IPS-NIHi7 (cell line): ENCODE measurements around the gene RHBDD3.

Experiments
- DNase-seq: peaks from one replicate; pipeline ENCODE4 v3.0.0; 2012; ENCODE audit warnings: mixed read lengths; ENCODE audit errors: extremely low spot score

The RHBDD3 gene

DNA sequence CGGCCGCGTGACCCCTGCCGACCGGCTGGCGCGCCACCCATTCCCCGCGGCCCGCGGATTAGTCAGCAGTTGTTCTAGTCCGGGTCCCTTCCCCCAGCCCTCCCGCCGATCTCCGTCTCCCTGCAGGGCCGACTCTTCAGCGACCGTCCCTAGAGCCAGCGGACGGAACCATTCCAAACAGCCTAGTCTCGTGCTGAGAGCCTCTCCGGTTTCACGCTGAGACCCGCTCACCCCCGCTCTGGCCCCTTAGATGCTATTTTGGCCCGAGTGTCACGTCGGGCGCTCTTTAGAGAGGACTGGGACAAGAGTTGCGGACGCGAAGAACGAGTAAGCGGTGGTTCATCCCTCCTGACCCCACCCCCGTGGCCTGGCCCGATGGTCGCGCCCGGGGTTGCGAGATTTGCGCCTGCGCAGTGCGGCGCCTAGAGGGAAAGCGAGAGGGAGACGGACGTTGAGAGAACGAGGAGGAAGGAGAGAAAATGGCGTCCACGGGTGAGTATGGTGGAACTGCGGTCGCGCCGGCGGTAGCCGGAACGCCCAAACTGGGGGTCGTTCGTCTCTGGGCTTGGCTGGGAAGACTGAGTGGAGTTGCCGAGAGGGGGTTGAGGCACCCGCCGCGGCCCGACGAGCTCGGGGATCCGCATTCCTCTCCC is at the start of gene RHBDD3, which contains the start of gene EWSR1:
TSS of gene RHBDD3 (minus strand) at position 124 of the 653 bp plus-strand sequence. CDS start 2,355 bp downstream, outside the sequence.
TSS of gene EWSR1 (plus strand) at position 411 of the 653 bp plus-strand sequence. CDS start at position 480, 69 bp downstream.
- DNase-seq: peak; percentile 93

DNA sequence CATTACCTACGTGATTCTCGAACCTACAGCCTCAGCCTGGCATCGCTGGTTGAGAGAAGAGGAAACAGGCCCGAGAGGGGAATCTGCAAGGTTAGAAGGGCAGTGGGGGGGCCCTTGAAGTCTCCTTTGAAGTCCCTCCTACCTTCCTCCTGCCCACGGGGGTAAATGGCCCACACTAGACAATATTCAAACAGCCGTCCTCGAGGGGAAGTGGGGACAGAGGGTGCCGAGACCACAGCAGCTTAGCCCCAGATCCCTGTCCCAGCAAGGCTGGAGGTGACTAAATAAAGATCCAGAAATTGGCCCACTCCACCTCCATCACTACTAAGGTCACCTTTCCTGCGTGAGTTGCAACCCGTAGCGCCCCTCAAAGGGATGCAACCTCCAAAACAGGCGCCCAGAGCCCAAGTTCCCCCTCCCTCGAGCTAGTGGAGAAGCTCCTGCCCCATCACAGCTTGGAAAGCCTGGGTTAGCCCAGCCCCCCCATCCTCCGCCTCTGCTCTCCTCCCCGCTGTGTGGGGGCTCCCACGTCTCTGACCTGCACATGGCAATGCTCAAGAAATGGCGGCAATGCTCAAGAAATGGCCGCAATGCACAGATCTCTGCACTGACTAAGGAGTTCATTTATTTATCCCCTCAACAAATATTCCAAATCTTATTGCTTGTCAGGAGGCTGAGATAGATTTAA is 48.5 kb upstream of the RHBDD3 start:
- no peak for DNase-seq

DNA sequence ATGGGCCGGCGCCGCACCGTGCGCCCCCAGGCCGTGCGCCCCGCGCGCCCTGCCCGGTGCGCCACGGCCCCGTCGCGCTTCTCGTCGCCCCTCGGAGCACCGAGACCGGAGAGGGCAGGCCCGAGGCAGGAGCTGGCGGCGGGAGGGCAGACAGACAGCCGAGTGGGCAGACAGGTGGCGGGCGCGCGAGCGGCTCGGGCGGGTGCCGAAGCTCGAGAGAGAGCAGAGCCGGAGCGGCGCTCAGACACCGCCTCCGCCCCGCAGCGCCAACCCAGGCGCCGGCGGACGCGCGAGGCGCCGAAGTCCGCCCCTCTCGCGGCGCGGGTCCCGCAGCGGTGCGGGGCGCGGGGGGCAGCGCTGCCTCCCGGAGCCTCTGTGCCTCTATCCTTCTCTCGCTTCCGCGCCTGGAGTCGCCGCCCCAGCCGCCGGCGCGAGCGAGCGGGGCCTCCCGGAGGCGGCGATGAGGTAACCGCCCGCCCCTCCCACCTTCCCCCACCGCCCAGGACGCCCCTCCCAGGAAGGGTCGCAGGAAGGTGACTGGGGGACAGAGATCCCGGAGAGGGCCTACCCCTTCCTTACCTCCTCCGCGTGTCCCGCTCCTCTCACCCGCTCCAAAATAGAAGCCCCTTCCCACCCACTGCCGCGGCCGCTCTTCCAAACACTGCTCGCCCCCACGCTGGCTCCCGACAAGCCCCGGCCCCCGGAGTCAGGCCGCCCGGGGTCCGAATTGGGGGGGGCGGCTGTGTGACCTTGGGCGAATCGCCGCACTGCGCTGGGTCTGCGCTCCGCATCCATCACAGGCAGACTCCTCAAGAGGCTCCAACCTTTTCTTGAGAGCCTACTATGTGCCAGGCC is 47.7 kb upstream of the RHBDD3 start, which contains the start of gene RASL10A:
TSS of gene RASL10A (minus strand) at position 412 of the 855 bp plus-strand sequence. CDS start 451 bp downstream, outside the sequence.
- DNase-seq: peak; percentile 76

DNA sequence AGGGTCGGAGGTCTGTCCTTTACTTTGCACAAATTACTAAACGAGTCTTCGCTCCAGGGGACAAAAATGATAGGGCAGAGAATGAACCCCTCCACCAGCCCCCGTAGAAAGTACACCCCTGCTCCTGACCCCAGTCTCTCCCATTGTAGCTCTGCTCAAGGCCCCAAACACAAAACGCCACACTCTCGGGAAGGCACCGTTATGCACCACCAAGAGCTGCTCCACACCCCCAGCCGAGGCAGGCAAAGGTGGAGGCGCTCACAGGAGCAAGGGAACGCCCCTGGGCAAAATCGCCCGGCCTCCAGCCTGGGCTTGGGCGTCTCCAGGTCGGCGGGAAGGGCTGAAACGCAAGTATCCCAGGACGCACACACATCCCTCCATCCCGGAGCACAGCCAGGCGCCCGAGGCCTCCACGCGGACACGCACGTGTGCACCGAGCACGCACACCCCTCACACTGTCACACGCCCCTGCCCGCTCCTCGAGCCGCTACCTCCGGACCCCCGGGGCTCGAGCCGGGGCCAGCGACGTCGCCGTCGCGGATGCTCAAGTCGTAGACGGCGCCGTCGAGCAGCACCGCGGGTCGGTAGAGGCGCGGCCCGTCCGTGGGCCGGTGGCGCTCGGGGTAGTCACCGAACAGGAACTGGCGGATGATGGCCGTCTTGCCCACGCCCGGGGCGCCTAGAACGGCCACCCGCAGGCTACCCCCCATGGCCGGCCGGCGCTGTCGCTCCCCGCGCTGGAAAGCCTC is 46.9 kb upstream of the RHBDD3 start:
- DNase-seq: no peak

DNA sequence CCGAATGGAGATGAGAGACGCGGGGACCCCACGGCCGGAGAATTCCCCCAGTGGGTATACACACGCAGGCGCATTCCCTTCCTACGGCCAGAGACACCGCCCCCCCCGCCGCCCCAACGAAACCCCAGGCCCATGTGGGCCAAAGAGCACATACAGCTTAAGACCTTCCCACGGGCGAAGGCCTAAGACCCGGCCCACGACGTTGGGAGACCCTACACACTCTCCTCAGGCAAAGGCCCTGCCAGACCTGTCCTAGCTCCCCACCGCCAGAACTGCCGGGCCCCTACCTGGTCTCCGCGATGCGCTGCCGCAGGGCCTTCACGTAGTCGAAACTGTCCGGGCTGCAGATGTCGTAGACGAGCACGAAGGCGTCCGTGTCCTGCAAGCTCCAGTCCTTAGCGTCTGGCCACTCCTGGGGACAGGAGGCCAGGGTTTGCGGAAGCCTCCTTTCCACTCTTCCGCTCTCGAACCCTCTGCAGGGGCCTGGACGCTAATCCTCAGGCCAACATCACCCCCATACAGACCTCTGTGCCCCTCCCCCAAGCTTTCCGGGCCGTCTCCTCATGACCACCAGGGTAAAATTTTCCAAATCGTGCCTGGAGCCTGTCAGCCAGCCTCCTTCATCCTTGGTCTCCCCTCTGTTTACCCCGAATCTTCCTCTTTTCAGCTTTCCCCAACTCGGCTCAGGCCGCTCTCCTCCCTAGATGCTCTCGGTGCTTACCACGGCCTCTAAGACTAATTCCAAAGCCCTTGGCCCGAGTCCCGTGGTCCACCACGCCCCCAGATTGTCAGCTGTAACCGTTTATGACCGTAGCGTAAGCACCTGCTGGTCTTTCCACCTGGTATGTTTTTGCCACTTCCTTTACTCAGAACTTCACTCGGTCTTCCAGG is 46.0 kb upstream of the RHBDD3 start:
- no peak for DNase-seq

DNA sequence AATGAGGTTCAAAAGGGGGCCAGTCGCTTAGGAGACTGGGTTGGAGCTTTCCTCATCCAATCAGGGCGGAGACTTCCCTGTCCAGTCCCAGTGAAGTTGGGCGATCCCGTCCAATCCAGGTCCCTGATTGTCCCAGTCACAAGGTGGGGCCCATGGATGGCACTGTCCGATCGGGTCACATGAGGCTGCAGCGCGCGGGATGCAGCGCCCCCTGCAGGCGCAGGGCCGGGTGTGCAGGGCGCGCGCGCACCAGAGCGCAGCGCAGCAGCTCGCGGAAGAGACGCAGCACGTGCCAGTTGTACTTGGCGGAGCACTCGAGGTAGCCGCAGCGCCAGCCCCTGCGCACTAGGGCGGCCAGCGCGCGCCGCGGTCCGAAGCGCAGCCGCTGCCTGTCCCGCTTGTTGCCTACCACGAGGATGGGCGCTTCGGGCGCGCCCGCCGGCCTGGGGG is 45.4 kb upstream of the RHBDD3 start:
- peak; percentile 91 for DNase-seq

DNA sequence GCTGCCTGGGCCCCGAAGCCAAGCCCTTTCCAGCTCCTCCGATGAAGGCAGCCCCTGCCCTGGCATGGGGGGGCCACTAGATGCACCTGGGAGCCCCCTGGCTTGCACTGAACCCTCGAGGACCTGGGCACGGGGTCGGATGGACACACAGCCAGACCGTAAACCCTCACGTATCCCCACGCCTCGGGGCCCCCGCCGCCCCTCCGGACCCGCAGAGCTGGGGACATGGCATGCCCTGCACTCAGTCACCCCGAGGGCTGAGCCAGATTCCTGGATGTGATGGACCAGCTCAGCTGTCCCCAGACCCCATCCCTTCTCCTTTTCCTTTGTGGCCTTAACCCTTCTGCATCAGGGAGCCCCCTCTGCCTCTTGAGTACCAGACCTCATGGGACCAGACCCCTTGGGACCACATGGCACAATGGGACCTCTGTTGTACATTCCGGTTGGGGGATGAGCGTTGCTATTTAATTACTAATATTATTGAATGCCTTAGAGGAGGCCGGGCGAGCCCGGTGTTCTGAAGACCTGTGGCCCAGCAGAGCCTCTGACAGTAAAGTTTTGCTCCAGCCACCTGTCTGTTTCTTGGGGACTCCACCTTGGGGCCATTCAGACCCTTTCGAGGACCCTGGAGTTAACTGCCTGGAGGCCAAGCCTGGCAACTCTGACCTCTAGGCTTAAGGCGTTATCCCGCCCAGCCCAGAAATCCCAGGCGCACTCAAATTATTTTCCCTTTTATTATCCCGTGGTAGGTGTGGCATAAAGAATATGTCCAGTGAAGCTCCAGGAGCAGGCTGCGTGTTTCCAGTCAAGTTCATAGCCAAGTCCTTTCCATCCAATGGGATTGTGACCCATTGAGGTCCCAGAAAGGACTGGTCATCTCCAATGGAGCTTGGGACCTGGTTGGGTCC is 44.7 kb upstream of the RHBDD3 start:
- DNase-seq: no peak

DNA sequence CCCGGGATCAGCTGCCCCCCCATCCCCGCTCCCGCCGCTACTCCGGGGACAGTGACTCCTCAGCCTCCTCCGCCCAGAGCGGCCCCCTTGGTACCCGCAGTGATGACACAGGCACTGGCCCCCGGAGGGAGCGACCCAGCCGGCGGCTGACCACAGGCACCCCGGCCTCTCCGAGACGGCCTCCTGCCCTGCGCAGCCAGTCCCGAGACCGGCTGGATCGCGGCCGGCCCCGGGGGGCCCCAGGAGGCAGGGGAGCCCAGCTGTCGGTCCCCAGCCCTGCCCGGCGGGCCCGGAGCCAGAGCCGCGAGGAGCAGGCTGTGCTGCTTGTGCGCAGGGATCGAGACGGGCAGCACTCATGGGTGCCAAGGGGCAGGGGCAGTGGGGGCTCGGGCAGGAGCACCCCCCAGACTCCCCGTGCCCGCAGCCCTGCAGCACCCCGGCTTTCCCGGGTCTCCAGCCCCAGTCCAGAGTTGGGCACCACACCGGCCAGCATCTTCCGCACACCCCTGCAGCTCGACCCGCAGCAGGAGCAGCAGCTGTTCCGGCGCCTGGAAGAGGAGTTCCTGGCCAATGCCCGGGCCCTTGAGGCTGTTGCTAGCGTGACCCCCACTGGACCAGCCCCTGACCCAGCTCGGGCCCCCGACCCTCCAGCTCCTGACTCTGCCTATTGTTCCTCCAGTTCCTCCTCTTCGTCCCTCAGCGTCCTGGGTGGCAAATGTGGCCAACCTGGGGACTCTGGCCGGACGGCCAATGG is 43.9 kb upstream of the RHBDD3 start:
- DNase-seq: no peak

DNA sequence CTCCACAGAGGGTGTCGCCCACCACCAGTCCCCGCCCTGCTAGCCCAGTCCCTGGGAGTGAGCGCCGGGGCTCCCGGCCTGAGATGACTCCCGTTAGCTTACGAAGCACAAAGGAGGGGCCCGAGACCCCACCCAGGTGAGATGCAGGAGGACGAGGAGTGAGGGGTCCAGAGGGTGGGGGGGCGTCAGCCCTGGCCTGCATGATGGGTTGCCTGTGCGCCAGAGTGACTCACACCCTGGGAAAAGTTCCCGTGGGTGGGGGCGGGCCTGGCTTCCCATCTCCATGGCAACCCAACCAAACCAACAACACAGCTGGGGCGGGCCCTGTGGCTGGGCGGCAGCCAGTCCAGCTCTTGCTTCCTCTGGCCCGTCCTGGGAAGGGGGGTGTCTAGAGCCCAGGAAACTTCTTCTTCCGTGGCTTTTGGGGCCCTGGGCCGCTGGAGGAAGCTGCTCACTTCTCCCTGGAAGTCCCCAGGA is 43.1 kb upstream of the RHBDD3 start:
- peak; percentile 85 for DNase-seq

DNA sequence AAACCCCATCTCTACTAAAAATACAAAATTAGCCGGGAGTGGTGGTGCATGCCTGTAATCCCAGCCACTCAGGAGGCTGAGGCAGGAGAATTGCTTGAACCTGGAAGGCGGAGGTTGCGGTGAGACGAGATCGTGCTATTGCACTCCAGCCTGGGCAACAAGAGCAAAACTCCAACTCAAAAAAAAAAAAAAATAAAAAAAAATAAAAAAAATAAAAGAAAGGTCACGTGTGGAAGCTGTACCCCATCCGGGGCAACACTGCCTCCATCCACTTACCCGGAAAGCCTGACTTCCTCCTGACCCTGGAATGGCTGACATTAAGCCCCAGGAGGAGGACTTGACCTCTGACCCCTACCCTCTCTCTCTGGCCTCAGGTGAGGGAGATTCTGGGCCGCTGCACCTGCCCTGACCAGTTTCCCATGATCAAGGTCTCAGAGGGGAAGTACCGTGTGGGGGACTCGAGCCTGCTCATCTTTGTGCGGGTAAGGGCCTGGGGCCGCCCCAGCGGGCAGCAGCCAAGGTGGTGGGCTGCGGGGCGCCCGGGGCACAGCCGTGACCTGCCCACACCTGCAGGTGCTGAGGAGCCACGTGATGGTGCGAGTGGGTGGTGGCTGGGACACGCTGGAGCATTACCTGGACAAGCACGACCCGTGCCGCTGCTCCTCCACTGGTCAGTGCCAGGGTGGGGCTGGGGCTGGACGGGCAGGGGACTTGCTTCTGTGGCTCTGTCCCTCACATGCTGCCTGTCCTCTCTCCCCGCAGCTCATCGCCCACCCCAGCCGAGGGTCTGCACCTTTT is 42.5 kb upstream of the RHBDD3 start:
- no peak for DNase-seq

DNA sequence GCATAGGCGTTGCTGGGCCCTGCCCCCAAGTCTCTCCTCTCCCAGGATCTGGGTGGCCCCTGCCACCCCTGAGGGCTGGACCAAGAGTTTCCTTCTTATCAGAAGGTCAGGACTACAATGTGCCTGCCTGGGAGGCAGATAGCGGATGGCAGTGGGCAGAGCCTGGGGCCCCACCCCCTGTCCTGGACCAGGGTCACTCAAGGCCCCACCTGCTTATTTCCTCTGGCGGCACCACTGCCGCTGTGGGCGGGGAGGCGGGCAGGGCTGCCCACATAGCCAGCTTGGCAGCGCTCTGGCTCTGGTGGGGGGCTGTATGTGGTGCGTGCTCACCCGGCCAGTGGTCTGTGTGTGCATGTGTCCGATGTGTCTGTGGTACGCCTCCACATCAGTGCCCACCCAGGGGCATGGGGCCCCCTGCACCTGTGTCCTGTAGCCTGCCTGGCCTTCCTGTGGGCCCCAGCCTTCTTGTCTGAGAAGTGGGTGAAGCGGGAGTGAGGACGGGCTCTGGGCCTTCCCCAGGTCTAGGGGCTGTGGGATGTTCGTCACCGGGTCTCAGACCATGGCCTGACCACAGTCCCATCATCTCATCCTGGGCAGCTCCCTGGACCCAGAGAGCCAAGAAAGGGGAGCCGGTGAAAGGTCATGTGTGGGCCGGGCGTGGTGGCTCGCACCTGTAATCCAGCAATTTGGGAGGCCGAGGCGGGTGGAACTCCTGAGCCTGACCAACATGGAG is 41.7 kb upstream of the RHBDD3 start:
- no peak for DNase-seq

DNA sequence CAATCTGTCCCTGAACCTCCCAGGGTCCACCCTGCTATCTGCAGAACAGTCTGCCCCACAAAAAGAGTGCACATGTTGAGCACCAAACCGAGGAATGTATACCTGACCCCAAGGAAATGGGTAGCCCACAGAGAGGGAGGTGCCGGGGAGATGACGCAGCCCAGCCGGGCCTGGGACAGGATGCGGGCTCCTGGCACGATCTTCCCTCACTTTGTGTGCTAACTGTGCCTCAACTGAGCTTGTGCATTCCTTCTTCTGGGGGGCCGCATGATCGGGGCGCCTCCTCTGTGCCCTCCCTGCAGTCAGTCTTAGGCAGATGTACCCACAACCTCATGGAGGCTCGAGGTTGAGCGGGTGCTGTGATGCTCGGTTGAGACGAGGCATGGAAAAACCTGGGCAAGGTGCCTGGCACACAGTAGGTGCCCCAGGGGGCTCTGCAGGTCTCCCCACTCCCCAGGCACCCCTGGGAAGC is 41.0 kb upstream of the RHBDD3 start:
- DNase-seq: no peak

DNA sequence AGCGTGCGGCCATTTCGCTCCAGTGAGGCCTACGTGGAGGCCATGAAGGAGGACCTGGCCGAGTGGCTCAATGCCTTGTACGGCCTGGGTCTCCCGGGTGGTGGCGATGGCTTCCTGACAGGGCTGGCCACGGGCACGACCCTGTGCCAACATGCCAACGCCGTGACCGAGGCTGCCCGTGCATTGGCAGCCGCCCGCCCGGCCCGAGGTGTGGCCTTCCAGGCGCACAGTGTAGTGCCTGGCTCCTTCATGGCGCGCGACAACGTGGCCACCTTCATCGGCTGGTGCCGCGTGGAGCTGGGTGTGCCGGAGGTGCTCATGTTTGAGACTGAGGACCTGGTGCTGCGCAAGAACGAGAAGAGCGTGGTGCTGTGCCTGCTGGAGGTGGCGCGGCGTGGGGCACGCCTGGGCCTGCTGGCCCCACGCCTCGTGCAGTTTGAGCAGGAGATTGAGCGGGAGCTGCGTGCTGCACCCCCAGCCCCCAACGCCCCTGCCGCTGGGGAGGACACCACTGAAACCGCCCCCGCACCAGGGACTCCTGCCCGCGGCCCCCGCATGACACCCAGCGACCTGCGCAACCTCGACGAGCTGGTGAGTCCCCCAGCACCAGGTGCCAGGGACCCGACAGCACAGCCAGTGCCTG is 40.5 kb upstream of the RHBDD3 start:
- DNase-seq: no peak

DNA sequence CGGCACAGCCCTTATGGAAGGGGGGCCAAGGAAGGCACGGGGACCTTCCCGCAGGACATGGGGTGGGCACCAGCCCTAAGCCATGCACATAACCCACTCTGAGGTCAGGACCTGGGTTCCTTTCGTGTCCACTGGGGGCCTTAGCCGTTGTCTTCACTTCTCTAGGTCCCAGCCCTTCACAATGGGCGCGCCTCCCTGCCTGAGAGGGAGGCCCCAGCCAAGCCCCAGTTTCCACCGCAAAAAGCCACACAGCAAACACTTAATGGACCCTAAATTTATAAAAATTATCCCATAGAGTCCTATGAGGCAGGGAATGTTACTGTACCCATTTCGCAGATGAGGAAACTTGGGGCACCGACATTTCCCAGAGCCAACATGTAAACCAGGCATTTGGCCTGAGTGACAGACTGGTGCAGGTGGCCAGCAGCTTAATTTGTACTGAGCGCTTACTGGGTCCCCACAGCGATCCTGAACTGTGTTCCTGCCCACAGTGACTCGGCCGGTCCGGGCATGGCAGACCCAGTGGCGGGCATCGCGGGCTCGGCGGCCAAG is 39.9 kb upstream of the RHBDD3 start:
- no peak for DNase-seq

DNA sequence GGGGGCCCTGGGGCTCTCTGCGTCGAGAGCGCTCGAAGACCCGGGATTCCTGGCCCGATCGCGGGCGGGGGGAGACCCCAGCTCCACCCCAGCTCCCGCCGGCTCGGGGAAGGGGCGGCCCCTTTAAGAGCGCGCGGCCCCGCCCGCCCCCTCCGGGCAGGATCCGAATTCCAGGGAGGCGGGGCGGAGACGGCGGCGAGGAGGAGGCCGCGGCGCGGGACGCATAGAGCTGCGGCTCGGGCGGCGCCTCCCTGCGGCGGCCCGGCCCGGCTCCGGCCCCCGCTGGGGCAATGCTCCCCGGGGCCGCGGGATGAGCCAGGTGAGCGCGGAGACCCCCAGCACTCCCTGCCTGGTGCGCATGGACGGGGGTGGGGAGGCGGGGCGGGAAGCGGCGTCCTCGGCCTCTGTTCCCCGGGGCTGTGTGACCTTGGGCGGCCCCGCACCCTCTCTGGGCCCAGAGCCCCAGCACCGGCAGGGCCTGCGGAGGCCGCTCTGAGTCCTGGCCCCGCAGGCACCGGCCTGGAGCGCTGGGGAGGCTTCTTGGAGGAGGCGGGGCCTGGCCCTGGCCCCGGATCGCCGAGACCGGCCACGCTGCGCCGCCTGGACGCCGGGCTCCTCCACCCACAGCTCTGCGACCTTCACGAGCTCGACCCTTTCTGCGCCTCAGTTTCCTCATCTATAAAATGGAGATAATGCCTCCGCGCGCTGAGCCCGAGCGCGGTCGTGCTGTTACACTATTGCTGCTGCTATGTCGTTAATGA is 39.2 kb upstream of the RHBDD3 start:
- DNase-seq: peak; percentile 87
